Measurements from ENCODE around the gene CDC25C.

CDC25C gene

DNA sequence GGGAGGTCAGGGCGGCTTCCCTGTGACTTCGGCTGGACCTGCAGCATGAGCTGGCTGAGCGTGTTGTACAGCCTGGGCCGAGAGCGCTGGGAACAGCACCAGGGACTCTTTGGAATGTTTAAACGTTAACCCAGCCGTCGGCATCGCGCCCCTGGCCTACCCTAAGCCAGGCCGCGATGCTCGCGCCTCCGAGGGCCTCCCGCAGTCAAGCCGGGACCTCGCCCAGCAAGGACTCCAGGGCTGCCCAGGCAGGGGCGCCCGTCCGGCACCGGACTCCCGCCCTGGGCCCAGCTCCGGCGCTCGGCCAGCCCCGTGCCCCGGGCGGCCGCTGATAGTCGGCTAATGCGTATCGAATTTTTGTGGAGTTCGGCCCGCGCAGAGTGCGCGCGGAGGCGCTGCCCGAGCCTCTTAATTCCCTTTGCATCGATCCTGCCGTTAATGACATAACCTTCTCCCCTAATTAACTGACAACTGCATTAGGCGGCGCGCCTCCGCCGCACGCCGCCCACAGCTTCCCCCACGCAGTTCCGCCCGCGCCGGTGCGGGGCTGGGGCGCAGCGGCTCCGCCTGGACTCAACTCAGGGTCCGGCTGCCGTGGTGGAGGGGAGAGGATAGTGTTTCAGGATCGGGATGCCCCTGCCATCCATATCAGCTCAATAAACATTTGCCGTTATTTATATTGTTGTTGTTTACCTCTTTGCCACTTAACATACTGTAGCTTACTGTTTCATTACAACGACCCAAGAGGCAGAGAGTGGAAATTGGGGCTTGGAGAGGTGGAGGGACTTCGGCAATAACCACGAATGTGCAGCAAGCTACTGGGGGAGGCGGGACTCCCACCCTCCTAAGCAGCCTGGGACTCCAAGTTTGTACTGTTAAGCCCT, 89.7 kb downstream of the CDC25C start:
- Mint-ChIP-seq H3K4me3 (peak overlapping the region; percentile 71), H3K9me3 (ENCODE audit: low read depth) (no peaks in the 10 kb centered on the region), H3K27ac (no peak overlapping the region), H3K27me3 (peaks cover 39% of the 10 kb centered on the region), H3K36me3 (peaks cover 2% of the 10 kb centered on the region), H3K4me1 (ENCODE audit: low read depth) (peaks cover 12% of the 10 kb centered on the region)

DNA sequence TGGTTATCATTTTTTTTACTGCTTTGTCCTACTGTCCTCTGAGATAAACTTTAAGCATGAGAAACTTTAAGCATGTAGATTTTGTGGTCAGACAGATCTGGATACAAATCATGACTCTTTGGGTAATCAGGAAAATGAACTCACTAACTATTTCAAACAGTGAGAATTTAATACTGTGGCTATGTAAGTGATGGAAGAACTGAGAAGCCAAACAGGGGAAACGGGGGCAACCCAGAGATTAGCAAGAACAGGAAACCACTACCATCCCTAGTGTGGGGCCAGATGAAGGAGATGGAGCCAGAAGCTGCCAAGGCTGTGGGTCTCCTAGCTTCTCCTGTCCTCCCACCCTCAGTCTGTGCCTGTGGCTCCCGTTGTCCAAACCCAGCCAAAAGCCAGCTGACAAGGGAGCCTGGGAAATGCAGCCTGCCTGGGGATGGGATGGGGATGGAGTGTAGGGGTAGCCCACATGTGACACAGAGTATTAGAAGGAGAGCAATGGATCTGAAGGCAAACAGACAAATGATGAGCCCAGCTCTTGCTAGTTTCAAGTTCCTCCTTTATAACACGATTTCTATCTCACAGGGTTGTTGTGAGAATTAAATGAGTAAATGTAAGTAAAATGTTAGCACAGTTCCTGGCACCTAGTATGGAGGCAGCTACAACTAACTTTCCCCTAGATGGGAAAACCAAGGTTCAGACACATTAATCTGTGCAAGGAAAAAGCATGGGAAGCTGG, 90.8 kb downstream of the CDC25C start:
- no peaks in the 10 kb centered on the region for H3K9me3 Mint-ChIP-seq (ENCODE audit: low read depth)
- peaks cover 41% of the 10 kb centered on the region for H3K27me3 Mint-ChIP-seq
- no peak overlapping the region for H3K27ac Mint-ChIP-seq
- peaks cover 12% of the 10 kb centered on the region for H3K4me1 Mint-ChIP-seq (ENCODE audit: low read depth)
- peaks cover 2% of the 10 kb centered on the region for H3K36me3 Mint-ChIP-seq
- peak overlapping the region; percentile 71 for H3K4me3 Mint-ChIP-seq

DNA sequence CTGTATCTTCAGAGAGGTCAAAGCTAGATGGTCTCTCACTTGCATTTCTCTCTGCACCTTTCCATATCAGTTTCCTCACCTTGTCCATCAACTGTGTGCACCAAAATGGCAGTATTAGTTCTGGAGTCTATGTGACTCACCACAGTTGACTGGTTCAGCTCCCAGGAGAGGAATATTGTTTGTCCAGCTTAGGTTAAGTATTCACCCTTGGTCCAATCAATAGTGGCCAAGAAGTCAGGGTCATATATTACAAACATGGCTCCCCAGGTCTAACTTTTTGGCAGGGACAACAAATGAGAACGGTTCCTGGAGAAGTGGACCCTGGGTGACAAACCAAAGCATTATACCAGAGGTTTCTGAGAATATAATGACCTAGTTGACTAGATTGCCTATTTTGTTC, 93.6 kb downstream of the CDC25C start:
- peaks cover 2% of the 10 kb centered on the region for H3K36me3 Mint-ChIP-seq
- no peak overlapping the region for H3K4me3 Mint-ChIP-seq
- peaks cover 12% of the 10 kb centered on the region for H3K4me1 Mint-ChIP-seq (ENCODE audit: low read depth)
- peaks cover 39% of the 10 kb centered on the region for H3K27me3 Mint-ChIP-seq
- H3K9me3 Mint-ChIP-seq (ENCODE audit: low read depth): no peaks in the 10 kb centered on the region
- H3K27ac Mint-ChIP-seq: no peak overlapping the region

All from activated naive CD8-positive, alpha-beta T cell (primary cell).